K562 (cell line): ENCODE data around the gene DCTN2. TPM values are rescaled to one million over a fixed set of nuclear protein-coding genes. Genes with fewer than 3 reads are reported as not detected.
A peak's percentile ranks its signal among the peaks of the same experiment; 100 is the strongest.

Experiments
- BDP1 ChIP-seq: IDR thresholded peaks from 3 replicates; pipeline ENCODE4 v1.6.1; 2011; ENCODE audit not compliant: insufficient read length, insufficient read depth
- DACH1 ChIP-seq: fragments of 450-650 bp; IDR thresholded peaks from 2 replicates; pipeline ENCODE4 v1.6.1; 2018; ENCODE audit not compliant: partially characterized antibody
- ELK1 ChIP-seq: sonication (generic); formaldehyde crosslinking; IDR thresholded peaks from 2 replicates; pipeline ENCODE4 v1.8.1; 2022; ENCODE audit warnings: missing genetic modification reagents
- EP300 ChIP-seq: IDR thresholded peaks from 2 replicates; pipeline ENCODE4 v1.6.1; 2012; ENCODE audit warnings: low read length, improper control_type of control experiment
- FOXJ3 ChIP-seq: sonication (generic); formaldehyde crosslinking; IDR thresholded peaks from 2 replicates; pipeline ENCODE4 v1.4.0; 2020; ENCODE audit warnings: mild to moderate bottlenecking, missing genetic modification reagents
- HMG20A ChIP-seq: fragments of 450-650 bp; formaldehyde crosslinking; conservative IDR thresholded peaks from 2 replicates; pipeline ENCODE4 v1.4.0; 2020; ENCODE audit warnings: mild to moderate bottlenecking, mixed read lengths
- LARP7 ChIP-seq: fragments of 450-650 bp; IDR thresholded peaks from 2 replicates; pipeline ENCODE4 v1.6.1; 2016
- MAFK ChIP-seq: IDR thresholded peaks from 2 replicates; pipeline ENCODE4 v1.6.1; 2011; ENCODE audit warnings: low read length, improper control_type of control experiment
- NCOR1 ChIP-seq: fragments of 450-650 bp; IDR thresholded peaks from 2 replicates; pipeline ENCODE4 v1.6.1; 2016; ENCODE audit warnings: mild to moderate bottlenecking, moderate library complexity
- POLR2B ChIP-seq: fragments of 450-650 bp; IDR thresholded peaks from 2 replicates; pipeline ENCODE4 v1.6.1; 2018; ENCODE audit warnings: low read depth; ENCODE audit not compliant: partially characterized antibody
- PURB ChIP-seq: sonication (generic); formaldehyde crosslinking; IDR thresholded peaks from 2 replicates; pipeline ENCODE4 v1.9.0; 2021; ENCODE audit warnings: low read depth, mild to moderate bottlenecking, missing genetic modification reagents
- RAD51 ChIP-seq: fragments of 450-650 bp; IDR thresholded peaks from 2 replicates; pipeline ENCODE4 v1.7.1; 2016; ENCODE audit warnings: low read depth, mild to moderate bottlenecking, borderline replicate concordance
- RBM17 ChIP-seq: fragments of 200-400 bp; formaldehyde crosslinking; IDR thresholded peaks from 2 replicates; pipeline ENCODE4 v1.6.1; 2017; ENCODE audit warnings: low read depth, mild to moderate bottlenecking, low read length, borderline replicate concordance
- RFX5 ChIP-seq: IDR thresholded peaks from 2 replicates; pipeline ENCODE4 v1.6.1; 2011; ENCODE audit warnings: low read depth, mild to moderate bottlenecking, improper control_type of control experiment, low read length
- RUNX1 ChIP-seq: sonication (generic); IDR thresholded peaks from 2 replicates; pipeline ENCODE4 v1.6.1; 2016; ENCODE audit warnings: antibody characterized with exemption, low read depth
- SMARCE1 ChIP-seq: fragments of 450-650 bp; IDR thresholded peaks from 2 replicates; pipeline ENCODE4 v1.7.1; 2016; ENCODE audit warnings: mild to moderate bottlenecking
- SRF ChIP-seq, 2 experiments: fragments of 250-450, 450-650 bp in 1 of 2; sonication (Bioruptor Pico) in 1 of 2; sonication (generic) in 1 of 2; formaldehyde crosslinking; IDR thresholded peaks; 2 replicates each; pipeline versions ENCODE4 v1.5.0 to v1.5.1; 2020 to 2022; ENCODE audit warnings: mild to moderate bottlenecking in 1 of 2, missing genetic modification reagents in 1 of 2
- SRSF3 ChIP-seq: fragments of 200-400 bp; formaldehyde crosslinking; IDR thresholded peaks from 2 replicates; pipeline ENCODE4 v1.6.1; 2016; ENCODE audit warnings: mild to moderate bottlenecking, low read length, moderate library complexity; ENCODE audit not compliant: insufficient read depth
- TAF1 ChIP-seq: IDR thresholded peaks from 2 replicates; pipeline ENCODE4 v1.6.1; 2011; ENCODE audit warnings: mild to moderate bottlenecking, low read length, moderate library complexity; ENCODE audit not compliant: insufficient read depth, control insufficient read depth, severe bottlenecking; ENCODE audit errors: extremely low read depth
- TAF7 ChIP-seq: fragments of 450-650 bp; IDR thresholded peaks from 2 replicates; pipeline ENCODE4 v1.6.1; 2016; ENCODE audit warnings: missing genetic modification characterization, missing compliant biosample characterization
- TCFL5 ChIP-seq: fragments of 250-450 bp; sonication (Bioruptor Pico); conservative IDR thresholded peaks from 2 replicates; pipeline ENCODE4 v1.6.1; 2021; ENCODE audit warnings: mild to moderate bottlenecking, moderate library complexity, matching md5 sums
- TGIF2 ChIP-seq: sonication (generic); formaldehyde crosslinking; IDR thresholded peaks from 2 replicates; pipeline ENCODE4 v1.8.1; 2022; ENCODE audit warnings: mild to moderate bottlenecking, missing genetic modification reagents, moderate library complexity
- THRB ChIP-seq: fragments of 450-650 bp; formaldehyde crosslinking; conservative IDR thresholded peaks from 2 replicates; pipeline ENCODE4 v1.4.0; 2022; ENCODE audit warnings: mild to moderate bottlenecking, missing genetic modification characterization
- XRCC4 ChIP-seq: IDR thresholded peaks from one replicate; pipeline ENCODE4 v1.6.1; 2011; ENCODE audit not compliant: insufficient read depth, insufficient read length; ENCODE audit errors: extremely low read depth
- YBX1 ChIP-seq: fragments of 450-650 bp; IDR thresholded peaks from 2 replicates; pipeline ENCODE4 v1.7.1; 2016; ENCODE audit warnings: mild to moderate bottlenecking
- ZNF277 ChIP-seq: fragments of 250-450 bp; sonication (Bioruptor Pico); IDR thresholded peaks from 2 replicates; pipeline ENCODE4 v1.8.0; 2022; ENCODE audit warnings: inconsistent platforms, mild to moderate bottlenecking, moderate library complexity, borderline replicate concordance
- ZNF668 ChIP-seq: fragments of 250-450 bp; sonication (Bioruptor Pico); IDR thresholded peaks from 2 replicates; pipeline ENCODE4 v1.8.0; 2022; ENCODE audit warnings: mild to moderate bottlenecking, inconsistent platforms
- ZNF699 ChIP-seq: fragments of 250-450 bp; sonication (Bioruptor Pico); IDR thresholded peaks from 2 replicates; pipeline ENCODE4 v1.8.0; 2021; ENCODE audit warnings: mild to moderate bottlenecking, moderate library complexity; ENCODE audit not compliant: insufficient replicate concordance
- ZNF830 ChIP-seq: fragments of 250-450 bp; sonication (Bioruptor Pico); IDR thresholded peaks from 2 replicates; pipeline ENCODE4 v1.5.0; 2021; ENCODE audit warnings: mild to moderate bottlenecking
- polyA plus RNA-seq, 8 experiments: library from polyadenylated mRNA; depleted of rRNA in 4 of 8; stranded (reverse) in 5 of 8; unstranded in 3 of 8; fragments of >200 nt; fragmentation: Nextera tagmentation in 2 of 8; fragmentation: Illumina TruSeq in 1 of 8; extraction: Ambion mirVana in 2 of 8; extraction: Trizol in 1 of 8; gene quantifications; 2 replicates each; pipeline versions ENCODE4 v1.2.1 to v1.2.3, GENCODE V29; 2011 to 2014; ENCODE audit warnings: inconsistent platforms in 1 of 8, missing spikeins in 1 of 8
- total RNA-seq, 7 experiments: library from RNA; depleted of rRNA in 6 of 7; stranded (reverse); fragments of >200 nt in 6 of 7; fragmentation: Illumina TruSeq in 2 of 7; extraction: Trizol in 2 of 7; gene quantifications; 2 replicates each; pipeline versions ENCODE4 v1.2.1 to v1.2.3, GENCODE V29; 2011 to 2021; ENCODE audit warnings: low replicate concordance in 1 of 7

The DCTN2 gene
- total and polyA plus RNA-seq, 9 of the 15 experiments (the other 6 are each of a cell fraction or from before 2014, with no cell fraction given): 43.6 to 270 (median 125) TPM

- TF ChIP-seq SRF (CRISPR knock-in tag; IDR thresholded peaks at IDR 0.05): no peak
- TF ChIP-seq TCFL5 (CRISPR knock-in tag): no peak
- no peak for TF ChIP-seq SRSF3
- TF ChIP-seq PURB (CRISPR knock-in tag): no peak
- TF ChIP-seq POLR2B: no peak
- TF ChIP-seq EP300: peak; percentile 93
- peak; percentile 52; the same call in 1 of the 2 replicates for TF ChIP-seq SMARCE1
- TF ChIP-seq MAFK: no peak
- TF ChIP-seq RUNX1: no peak
- TF ChIP-seq FOXJ3 (CRISPR knock-in tag): no peak
- no peak for TF ChIP-seq YBX1
- no peak for TF ChIP-seq TGIF2 (CRISPR knock-in tag)
- TF ChIP-seq LARP7: no peak
- TF ChIP-seq ZNF277 (CRISPR knock-in tag): no peak
- TF ChIP-seq RBM17: no peak
- TF ChIP-seq RAD51: no peak
- no peak for TF ChIP-seq XRCC4
- no peak for TF ChIP-seq TAF7
- no peak for TF ChIP-seq ZNF699 (CRISPR knock-in tag)
- no peak for TF ChIP-seq HMG20A (CRISPR knock-in tag)
- no peak for TF ChIP-seq THRB (CRISPR knock-in tag)
- no peak for TF ChIP-seq ELK1 (CRISPR knock-in tag)
- peak; percentile 94 for TF ChIP-seq NCOR1
- no peak for TF ChIP-seq ZNF668 (CRISPR knock-in tag)
- peak; percentile 42 for TF ChIP-seq TAF1
- TF ChIP-seq DACH1: peak; percentile 33
- TF ChIP-seq ZNF830: no peak
- no peak for TF ChIP-seq RFX5
- TF ChIP-seq BDP1: no peak
Observed at GRCh38 chr12:57552306-57552651, 5.3 kb upstream of the DCTN2 start (continued).
